Uterus (tissue), 2 donors: ENCODE measurements around the gene SURF4.

Experiments used
- CTCF ChIP-seq, 4 experiments: fragments of 200-600 bp in 2 of 4; fragments of 450-650 bp in 2 of 4; sonication (generic) in 2 of 4; IDR thresholded peaks; one replicate each; pipeline ENCODE4 v1.5.1; 2016 to 2019; ENCODE audit warnings: antibody characterized with exemption in 4 of 4, mild to moderate bottlenecking in 2 of 4, moderate library complexity in 1 of 4
- POLR2A ChIP-seq, 2 donors: fragments of 450-650 bp; IDR thresholded peaks; one replicate each; pipeline ENCODE4 v1.6.1; 2016; ENCODE audit warnings: antibody characterized with exemption in 2 of 2, mild to moderate bottlenecking in 1 of 2, moderate library complexity in 1 of 2

GRCh38 chr9:133332381-133332730, 43.5 kb downstream of the SURF4 start:
- TF ChIP-seq CTCF (IDR thresholded peaks at IDR 0.05) (no peak), POLR2A (IDR thresholded peaks at IDR 0.05) (no peak)
